Right lobe of liver (tissue), 6 donors: Measurements from ENCODE around the gene NAA50. TPM values are rescaled to one million over a fixed set of nuclear protein-coding genes. Genes with fewer than 3 reads are reported as not detected.
A peak's percentile ranks its signal among the peaks of the same experiment; 100 is the strongest.

Source experiments
- ATAC-seq, 4 donors: fragments of 200-7000 bp; cut with Tn5 transposase; one replicate each; pipeline ENCODE4 v1.9.1; 2020; ENCODE audit warnings: mild to moderate bottlenecking in 4 of 4, moderate library complexity in 4 of 4
- DNase-seq, 3 donors: peaks; one replicate each; pipeline ENCODE4 v3.0.0-alpha.2; 2020
- H3K27ac ChIP-seq, 3 donors: fragments of 200-600 bp; one replicate each; pipeline ENCODE4 v1.8.0; 2022
- H3K27me3 ChIP-seq, 2 donors: fragments of 200-600 bp; one replicate each; pipeline ENCODE4 v1.8.0; 2022
- H3K36me3 ChIP-seq, 4 donors: fragments of 200-600 bp; sonication (generic) in 1 of 4; one replicate each; pipeline versions ENCODE4 v1.5.1 to v1.8.0; 2017 to 2022; ENCODE audit warnings: control low read depth in 1 of 4
- H3K4me1 ChIP-seq, 4 donors: fragments of 200-600 bp; sonication (generic) in 1 of 4; one replicate each; pipeline versions ENCODE4 v1.5.1 to v1.8.0; 2017 to 2022; ENCODE audit warnings: control low read depth in 1 of 4
- H3K4me3 ChIP-seq, 3 donors: fragments of 200-600 bp; one replicate each; pipeline ENCODE4 v1.8.0; 2022
- H3K9me3 ChIP-seq, 4 donors: fragments of 200-600 bp; sonication (generic) in 1 of 4; one replicate each; pipeline versions ENCODE4 v1.5.1 to v1.8.0; 2017 to 2022; ENCODE audit warnings: control low read depth in 1 of 4
- POLR2A ChIP-seq: fragments of 450-650 bp; IDR thresholded peaks from one replicate; pipeline ENCODE4 v1.6.1; 2017; ENCODE audit warnings: antibody characterized with exemption, mild to moderate bottlenecking
- WGBS: methylation state at CpG from one replicate; pipeline ENCODE4 v1.1.6; 2018; ENCODE audit warnings: low coverage, low lambda C conversion rate; ENCODE audit not compliant: insufficient coverage; ENCODE audit errors: missing lambda C conversion rate; 5-methylcytosine and 5-hydroxymethylcytosine counted together
- intact Hi-C, 2 donors: fragments of 100-400 bp; cut with DNase I; formaldehyde crosslinking; loops; one replicate each; pipeline versions ENCODE4 v1.11.2 to v1.14.1; 2022
- total RNA-seq, 6 experiments: library from RNA; depleted of rRNA in 2 of 6; stranded (reverse); fragments of >200 nt in 2 of 6; fragmentation: NEBNext Ultra II Directional in 3 of 6; extraction: Animal tissue kit (Norgen Biotek cat#: 25700) in 3 of 6; gene quantifications; one replicate each; pipeline versions ENCODE4 v1.1.0 to v1.2.4, GENCODE V29; 2016 to 2023
- TF ChIP-seq, protein P1 (sequence below), 4 donors: fragments of 200-600 bp in 3 of 4; fragments of 450-650 bp in 1 of 4; IDR thresholded peaks; one replicate each; pipeline versions ENCODE4 v1.5.1 to v1.8.0; 2016 to 2022; ENCODE audit warnings: antibody characterized with exemption in 4 of 4, mild to moderate bottlenecking in 2 of 4
- donor health status: DM: no; HTN: yes; CAD: no.
- donor health status: DM: no; HTN: no; CAD: no.
- donor health status: DM: no; HTN: no; CAD: no.
- donor health status: DM: no; HTN: yes; CAD: no.
- donor health status: DM: no; HTN: yes; CAD: no.

Gene NAA50
- total RNA-seq, 6 experiments from 2014 or later, result 56.1 to 130 (median 60.9) TPM

DNA sequence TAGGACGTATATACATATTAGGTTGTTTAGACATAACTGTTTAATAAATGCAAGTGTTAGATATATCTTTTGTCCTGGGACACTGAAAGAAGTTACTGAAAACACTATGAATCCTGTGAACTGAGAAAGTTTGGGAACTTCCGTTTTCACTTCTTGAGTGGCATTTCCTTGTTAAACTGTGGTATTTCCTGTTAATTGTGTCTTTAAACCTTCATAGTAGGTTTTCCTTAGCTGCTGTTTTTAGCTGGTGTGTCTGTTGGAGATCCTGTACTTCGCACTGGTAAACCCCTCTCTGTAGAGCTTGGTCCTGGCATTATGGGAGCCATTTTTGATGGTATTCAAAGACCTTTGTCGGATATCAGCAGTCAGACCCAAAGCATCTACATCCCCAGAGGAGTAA lies 37.9 kb upstream of the NAA50 start:
- intact Hi-C loops, result no loop called here
- 53% methylated on average over 4 of the region's 4 CpGs for WGBS
- TF ChIP-seq POLR2A, result no peak
- TF ChIP-seq, protein P1, sequence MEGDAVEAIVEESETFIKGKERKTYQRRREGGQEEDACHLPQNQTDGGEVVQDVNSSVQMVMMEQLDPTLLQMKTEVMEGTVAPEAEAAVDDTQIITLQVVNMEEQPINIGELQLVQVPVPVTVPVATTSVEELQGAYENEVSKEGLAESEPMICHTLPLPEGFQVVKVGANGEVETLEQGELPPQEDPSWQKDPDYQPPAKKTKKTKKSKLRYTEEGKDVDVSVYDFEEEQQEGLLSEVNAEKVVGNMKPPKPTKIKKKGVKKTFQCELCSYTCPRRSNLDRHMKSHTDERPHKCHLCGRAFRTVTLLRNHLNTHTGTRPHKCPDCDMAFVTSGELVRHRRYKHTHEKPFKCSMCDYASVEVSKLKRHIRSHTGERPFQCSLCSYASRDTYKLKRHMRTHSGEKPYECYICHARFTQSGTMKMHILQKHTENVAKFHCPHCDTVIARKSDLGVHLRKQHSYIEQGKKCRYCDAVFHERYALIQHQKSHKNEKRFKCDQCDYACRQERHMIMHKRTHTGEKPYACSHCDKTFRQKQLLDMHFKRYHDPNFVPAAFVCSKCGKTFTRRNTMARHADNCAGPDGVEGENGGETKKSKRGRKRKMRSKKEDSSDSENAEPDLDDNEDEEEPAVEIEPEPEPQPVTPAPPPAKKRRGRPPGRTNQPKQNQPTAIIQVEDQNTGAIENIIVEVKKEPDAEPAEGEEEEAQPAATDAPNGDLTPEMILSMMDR (IDR thresholded peaks at IDR 0.05), result no peak

DNA sequence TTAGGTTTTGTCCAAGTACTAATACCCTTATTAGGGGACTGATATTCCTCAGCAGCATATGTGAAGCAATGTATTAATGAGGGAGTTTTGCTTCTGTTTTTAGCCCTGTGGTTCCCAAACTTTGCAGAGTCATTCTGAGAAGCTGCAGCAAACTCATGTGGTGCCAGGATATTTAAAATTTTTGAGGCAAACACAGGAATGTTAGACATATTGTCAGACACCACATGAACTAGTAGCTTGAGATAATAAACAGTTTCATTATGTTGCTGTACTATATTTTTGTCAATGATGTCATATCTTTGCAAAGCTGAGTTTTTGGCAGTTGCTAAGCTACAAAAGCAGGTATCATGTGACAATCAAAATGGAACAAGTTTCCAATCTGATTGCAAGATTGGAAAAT lies 37.4 kb upstream of the NAA50 start:
- intact Hi-C loops, result no loop called here
- peaks cover 0 to 34% (median 0%) of the 10 kb centered on the region in 4 donors for H3K36me3 ChIP-seq
- no peak for DNase-seq
- no peaks in the 10 kb centered on the region for H3K9me3 ChIP-seq
- no peaks in the 10 kb centered on the region for H3K4me1 ChIP-seq
- TF ChIP-seq, protein P1 (IDR thresholded peaks at IDR 0.05), result no peak
- TF ChIP-seq POLR2A, result no peak
- no peaks in the 10 kb centered on the region for H3K27me3 ChIP-seq
- H3K4me3 ChIP-seq, result no peak overlapping the region
- no peak overlapping the region for H3K27ac ChIP-seq
- peak in 2 of 4 donors; percentile 35 to 43 for ATAC-seq

More for the DNA sequence above, 37.9 kb upstream of the NAA50 start:
- Histone ChIP-seq H3K4me3 (no peak overlapping the region), H3K27me3 (no peaks in the 10 kb centered on the region), H3K4me1 (no peaks in the 10 kb centered on the region), H3K9me3 (no peaks in the 10 kb centered on the region), H3K27ac (peak overlapping the region in 1 of 3 donors; percentile 9), H3K36me3 (peaks cover 0 to 40% (median 2%) of the 10 kb centered on the region in 4 donors)
- no peak for DNase-seq
- peak in 3 of 4 donors; percentile 28 to 43 (median 38) for ATAC-seq

DNA sequence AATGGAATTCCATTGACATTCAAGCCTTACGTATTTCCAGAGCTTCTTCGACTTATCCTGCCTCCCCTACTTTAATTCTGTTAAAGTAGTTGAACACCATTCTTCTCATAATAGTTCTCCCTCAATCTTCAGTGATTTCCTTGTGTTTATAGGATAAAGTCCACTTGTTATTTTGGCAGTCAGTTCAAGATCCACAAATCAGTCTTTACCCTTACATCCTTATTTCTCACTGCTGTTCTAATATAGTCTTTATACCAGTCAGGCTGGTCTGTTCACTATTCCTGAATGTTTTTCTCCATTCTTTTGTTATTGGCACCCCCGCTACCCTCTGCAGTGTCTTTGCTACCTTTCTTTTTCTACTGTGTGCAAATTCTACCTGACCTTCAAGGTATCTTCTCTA lies 30.5 kb upstream of the NAA50 start:
- TF ChIP-seq POLR2A, result no peak
- TF ChIP-seq, protein P1 (IDR thresholded peaks at IDR 0.05), result no peak
- intact Hi-C loops, result no loop called here
- peaks cover 0 to 3% (median 0%) of the 10 kb centered on the region in 4 donors for H3K36me3 ChIP-seq
- H3K4me1 ChIP-seq, result no peaks in the 10 kb centered on the region
- no peak overlapping the region for H3K27ac ChIP-seq
- WGBS, result 100% methylated on average over 3 of the region's 3 CpGs
- no peak for DNase-seq
- ATAC-seq, result no peak
- H3K27me3 ChIP-seq, result no peaks in the 10 kb centered on the region
- no peaks in the 10 kb centered on the region for H3K9me3 ChIP-seq
- H3K4me3 ChIP-seq, result no peak overlapping the region

DNA sequence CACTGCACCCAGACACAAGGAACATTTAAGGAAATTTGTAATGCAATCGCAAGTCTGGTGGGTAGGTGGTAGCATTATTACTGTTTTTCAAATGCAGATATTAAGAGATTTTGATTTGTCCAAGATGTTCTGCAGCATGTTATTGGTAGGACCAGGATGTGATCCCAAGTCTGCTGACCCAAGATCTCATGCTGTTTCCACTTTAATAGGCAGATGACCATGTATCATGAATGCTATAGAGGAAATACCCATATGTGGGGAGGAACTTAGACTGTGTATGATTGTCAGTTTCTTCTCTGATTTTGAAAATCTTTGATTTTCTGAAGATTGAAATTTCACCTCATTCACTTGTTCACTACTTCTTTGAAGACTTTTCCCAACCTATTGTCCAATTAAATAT lies 29.5 kb upstream of the NAA50 start:
- no peak overlapping the region for H3K27ac ChIP-seq
- H3K4me1 ChIP-seq, result no peaks in the 10 kb centered on the region
- H3K9me3 ChIP-seq, result no peaks in the 10 kb centered on the region
- H3K27me3 ChIP-seq, result no peaks in the 10 kb centered on the region
- no peak for ATAC-seq
- no peaks in the 10 kb centered on the region for H3K36me3 ChIP-seq
- TF ChIP-seq, protein P1 (IDR thresholded peaks at IDR 0.05), result no peak
- TF ChIP-seq POLR2A, result no peak
- intact Hi-C loops, result no loop called here
- WGBS, result 86% methylated on average over 1 of the region's 1 CpG
- H3K4me3 ChIP-seq, result no peak overlapping the region
- DNase-seq, result no peak

DNA sequence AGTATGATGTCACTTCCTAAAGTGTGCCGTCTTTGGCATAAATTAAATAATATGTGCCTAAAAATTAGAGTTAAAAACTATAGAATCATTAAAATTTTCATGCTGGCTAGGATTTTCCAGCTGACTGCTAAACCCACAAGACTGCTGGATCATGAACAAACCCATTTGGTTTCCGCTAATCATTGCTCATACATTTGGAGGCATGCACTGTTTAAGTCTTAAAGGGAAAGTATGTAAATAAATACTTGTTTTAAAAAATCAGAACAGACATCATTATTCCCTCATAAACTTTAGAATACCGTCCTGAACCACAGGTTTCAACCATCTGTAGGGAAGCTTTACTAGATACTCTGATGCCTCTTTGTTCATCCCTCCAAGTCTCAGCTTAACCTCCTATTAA lies 27.3 kb upstream of the NAA50 start:
- DNase-seq, result no peak
- WGBS, result 73% methylated on average over 3 of the region's 3 CpGs
- ATAC-seq, result no peak
- Histone ChIP-seq H3K27me3 (no peaks in the 10 kb centered on the region), H3K36me3 (no peaks in the 10 kb centered on the region), H3K27ac (no peak overlapping the region), H3K4me1 (no peaks in the 10 kb centered on the region), H3K4me3 (no peak overlapping the region), H3K9me3 (no peaks in the 10 kb centered on the region)
- TF ChIP-seq, protein P1 (IDR thresholded peaks at IDR 0.05), result no peak
- TF ChIP-seq POLR2A, result no peak
- intact Hi-C loops, result no loop called here
